Peyer's patch (tissue), 4 donors: ENCODE data around the gene MVK.

Source experiments
- POLR2A ChIP-seq, 2 donors: fragments of 450-650 bp; IDR thresholded peaks; one replicate each; pipeline ENCODE4 v1.5.1; 2017; ENCODE audit warnings: antibody characterized with exemption in 2 of 2, mild to moderate bottlenecking in 2 of 2, moderate library complexity in 2 of 2
- TF ChIP-seq, protein P1 (sequence below), 6 experiments: fragments of 450-650 bp in 4 of 6; fragments of 200-600 bp in 2 of 6; sonication (generic) in 1 of 6; IDR thresholded peaks; one replicate each; pipeline ENCODE4 v1.5.1; 2017 to 2019; ENCODE audit warnings: antibody characterized with exemption in 6 of 6, mild to moderate bottlenecking in 3 of 6, moderate library complexity in 1 of 6

DNA sequence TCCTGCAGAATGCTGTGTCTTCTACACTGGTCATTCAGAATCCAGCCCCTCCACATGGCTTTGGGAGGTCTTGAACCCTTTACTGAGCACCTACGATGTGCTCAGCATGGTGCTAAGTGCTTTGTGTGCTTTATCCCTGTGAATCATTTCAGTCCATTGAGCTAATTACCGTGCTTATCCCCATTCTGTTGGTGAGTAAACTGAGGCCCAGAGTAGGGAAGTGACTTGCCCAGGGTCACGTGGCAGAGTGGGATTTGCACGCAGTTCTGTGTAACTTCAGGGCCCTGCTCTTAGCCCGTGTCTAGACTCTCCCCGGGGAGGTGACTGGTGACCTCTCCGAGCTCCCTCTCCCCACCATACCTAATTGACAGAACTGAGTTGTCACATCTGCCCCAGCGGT lies 27.4 kb downstream of the MVK start:
- TF ChIP-seq, protein P1, sequence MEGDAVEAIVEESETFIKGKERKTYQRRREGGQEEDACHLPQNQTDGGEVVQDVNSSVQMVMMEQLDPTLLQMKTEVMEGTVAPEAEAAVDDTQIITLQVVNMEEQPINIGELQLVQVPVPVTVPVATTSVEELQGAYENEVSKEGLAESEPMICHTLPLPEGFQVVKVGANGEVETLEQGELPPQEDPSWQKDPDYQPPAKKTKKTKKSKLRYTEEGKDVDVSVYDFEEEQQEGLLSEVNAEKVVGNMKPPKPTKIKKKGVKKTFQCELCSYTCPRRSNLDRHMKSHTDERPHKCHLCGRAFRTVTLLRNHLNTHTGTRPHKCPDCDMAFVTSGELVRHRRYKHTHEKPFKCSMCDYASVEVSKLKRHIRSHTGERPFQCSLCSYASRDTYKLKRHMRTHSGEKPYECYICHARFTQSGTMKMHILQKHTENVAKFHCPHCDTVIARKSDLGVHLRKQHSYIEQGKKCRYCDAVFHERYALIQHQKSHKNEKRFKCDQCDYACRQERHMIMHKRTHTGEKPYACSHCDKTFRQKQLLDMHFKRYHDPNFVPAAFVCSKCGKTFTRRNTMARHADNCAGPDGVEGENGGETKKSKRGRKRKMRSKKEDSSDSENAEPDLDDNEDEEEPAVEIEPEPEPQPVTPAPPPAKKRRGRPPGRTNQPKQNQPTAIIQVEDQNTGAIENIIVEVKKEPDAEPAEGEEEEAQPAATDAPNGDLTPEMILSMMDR (IDR thresholded peaks at IDR 0.05) = no peak
- TF ChIP-seq POLR2A (IDR thresholded peaks at IDR 0.05) = no peak
